Measurements from ENCODE around the gene MLLT1. TPM values are rescaled to one million over a fixed set of nuclear protein-coding genes. Genes with fewer than 3 reads are reported as not detected.

MLLT1 gene
- total RNA-seq, 1 experiment from 2014 or later = 60.0 TPM

DNA sequence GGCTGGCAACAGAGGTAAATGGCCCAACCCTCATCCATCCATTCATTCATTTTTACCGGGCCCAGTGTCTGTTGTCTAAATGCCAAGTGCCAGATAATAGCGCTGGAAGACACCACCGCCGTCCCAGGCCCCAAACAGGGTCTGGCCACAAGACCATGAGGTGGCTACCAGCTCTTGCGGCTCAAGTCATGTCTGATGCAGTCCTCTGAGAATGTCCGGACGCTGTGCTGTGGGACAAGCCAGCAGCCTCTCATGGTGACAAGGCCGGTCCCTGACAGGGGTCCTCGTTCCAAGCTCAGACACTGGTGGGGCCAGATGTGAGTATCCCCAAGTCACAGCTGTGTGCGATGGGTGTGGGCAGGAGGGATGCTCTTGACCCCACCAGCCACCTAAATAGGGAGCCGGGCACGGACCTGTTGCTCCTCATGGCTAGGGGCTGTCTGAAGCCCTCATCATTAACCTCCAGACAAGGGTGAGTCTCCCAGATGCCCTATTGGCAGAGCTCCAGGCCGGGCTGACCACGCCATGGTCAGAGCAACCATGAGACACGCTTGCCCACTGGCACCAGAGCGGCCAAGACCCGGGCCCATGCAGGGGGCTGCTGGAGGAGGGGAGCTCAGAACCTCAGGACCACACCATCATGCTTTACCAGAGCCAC, 58.4 kb downstream of the MLLT1 start:
- no peaks in the 10 kb centered on the region for H3K4me1 ChIP-seq
- ChIA-PET POLR2A (no interaction called here), CTCF (no interaction called here)
- H3K9me3 ChIP-seq = no peaks in the 10 kb centered on the region
- H3K27me3 Mint-ChIP-seq (ENCODE audit: insufficient read depth, unreplicated experiment) = no peaks in the 10 kb centered on the region
- H3K36me3 ChIP-seq (ENCODE audit: control insufficient read depth, insufficient read depth, low read length) = peaks cover 3% of the 10 kb centered on the region
- H3K4me3 Mint-ChIP-seq (ENCODE audit: unreplicated experiment) = no peak overlapping the region
- H3K4me3 ChIP-seq (ENCODE audit: low read depth, low read length) = no peak overlapping the region
- no peak for DNase-seq
- no TSS peak for BruUV-seq (replicated peaks)
- H3K36me3 Mint-ChIP-seq (ENCODE audit: insufficient read depth, unreplicated experiment) = peaks cover 41% of the 10 kb centered on the region
- no peak overlapping the region for H3K27ac Mint-ChIP-seq (ENCODE audit: unreplicated experiment)
- H3K4me1 Mint-ChIP-seq (ENCODE audit: low read depth, unreplicated experiment) = no peaks in the 10 kb centered on the region
- no peaks in the 10 kb centered on the region for H3K27me3 ChIP-seq (replicated peaks; ENCODE audit: control insufficient read depth, insufficient read depth, low read length)
- H3K9me3 Mint-ChIP-seq (ENCODE audit: unreplicated experiment) = no peaks in the 10 kb centered on the region
- intact Hi-C loops (cut with micrococcal nuclease; ENCODE audit: unreplicated experiment) = no loop called here
- TF ChIP-seq, protein P1, sequence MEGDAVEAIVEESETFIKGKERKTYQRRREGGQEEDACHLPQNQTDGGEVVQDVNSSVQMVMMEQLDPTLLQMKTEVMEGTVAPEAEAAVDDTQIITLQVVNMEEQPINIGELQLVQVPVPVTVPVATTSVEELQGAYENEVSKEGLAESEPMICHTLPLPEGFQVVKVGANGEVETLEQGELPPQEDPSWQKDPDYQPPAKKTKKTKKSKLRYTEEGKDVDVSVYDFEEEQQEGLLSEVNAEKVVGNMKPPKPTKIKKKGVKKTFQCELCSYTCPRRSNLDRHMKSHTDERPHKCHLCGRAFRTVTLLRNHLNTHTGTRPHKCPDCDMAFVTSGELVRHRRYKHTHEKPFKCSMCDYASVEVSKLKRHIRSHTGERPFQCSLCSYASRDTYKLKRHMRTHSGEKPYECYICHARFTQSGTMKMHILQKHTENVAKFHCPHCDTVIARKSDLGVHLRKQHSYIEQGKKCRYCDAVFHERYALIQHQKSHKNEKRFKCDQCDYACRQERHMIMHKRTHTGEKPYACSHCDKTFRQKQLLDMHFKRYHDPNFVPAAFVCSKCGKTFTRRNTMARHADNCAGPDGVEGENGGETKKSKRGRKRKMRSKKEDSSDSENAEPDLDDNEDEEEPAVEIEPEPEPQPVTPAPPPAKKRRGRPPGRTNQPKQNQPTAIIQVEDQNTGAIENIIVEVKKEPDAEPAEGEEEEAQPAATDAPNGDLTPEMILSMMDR (IDR thresholded peaks at IDR 0.05; ENCODE audit: insufficient read depth in 1 of 2, low read depth in 1 of 2, low read length in 1 of 2, severe bottlenecking in 1 of 2, unreplicated experiment in 1 of 2) = no peak

DNA sequence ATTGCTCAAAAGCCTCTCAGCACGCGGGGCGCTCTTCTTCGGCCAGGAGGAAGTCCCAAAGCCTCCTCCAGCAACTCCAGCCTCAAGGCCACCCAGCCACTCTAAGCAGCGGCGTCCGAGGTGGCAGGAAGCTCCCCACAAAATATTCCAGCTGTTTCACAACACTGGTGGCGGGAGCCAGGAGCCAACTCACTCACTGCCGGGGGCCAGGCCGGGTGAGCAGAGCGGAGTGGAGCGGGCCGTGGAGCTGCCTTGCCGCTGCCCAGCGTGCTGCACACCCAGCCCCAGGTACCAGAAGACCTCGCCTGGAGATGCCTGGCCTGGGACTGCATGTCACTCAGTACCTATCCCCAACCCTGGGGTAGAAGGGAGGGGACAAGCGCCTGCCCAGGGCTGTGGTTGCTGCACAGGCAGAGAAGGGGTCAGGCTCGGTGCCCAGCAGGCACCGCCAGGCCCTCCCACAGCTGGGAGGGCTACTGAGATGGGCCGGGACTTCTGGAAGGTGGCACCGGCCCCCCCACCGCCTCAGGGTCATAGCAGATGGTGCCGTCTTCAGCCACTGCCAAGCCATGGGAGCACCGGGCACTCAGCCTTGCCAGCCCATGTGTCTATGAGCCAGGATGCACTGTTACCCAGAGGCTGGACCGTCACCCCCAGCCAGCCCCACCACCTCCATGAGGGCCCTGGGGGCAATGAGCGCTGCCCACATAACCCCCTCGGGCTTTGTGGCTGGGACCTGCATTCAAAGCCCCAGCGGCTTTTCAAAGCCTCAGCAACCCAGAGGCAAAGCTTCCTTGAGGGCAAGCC, 59.2 kb downstream of the MLLT1 start:
- no peaks in the 10 kb centered on the region for H3K9me3 Mint-ChIP-seq (ENCODE audit: unreplicated experiment)
- intact Hi-C loops (cut with micrococcal nuclease; ENCODE audit: unreplicated experiment) = no loop called here
- no peak for DNase-seq
- no peaks in the 10 kb centered on the region for H3K4me1 Mint-ChIP-seq (ENCODE audit: low read depth, unreplicated experiment)
- CTCF ChIA-PET = no interaction called here
- Histone ChIP-seq H3K9me3 (no peaks in the 10 kb centered on the region), H3K27me3 (replicated peaks; ENCODE audit: control insufficient read depth, insufficient read depth, low read length) (no peaks in the 10 kb centered on the region), H3K4me3 (ENCODE audit: low read depth, low read length) (no peak overlapping the region), H3K36me3 (ENCODE audit: control insufficient read depth, insufficient read depth, low read length) (peaks cover 3% of the 10 kb centered on the region), H3K4me1 (no peaks in the 10 kb centered on the region)
- H3K4me3 Mint-ChIP-seq (ENCODE audit: unreplicated experiment) = no peak overlapping the region
- no peaks in the 10 kb centered on the region for H3K27me3 Mint-ChIP-seq (ENCODE audit: insufficient read depth, unreplicated experiment)
- BruUV-seq (replicated peaks) = no TSS peak
- H3K27ac Mint-ChIP-seq (ENCODE audit: unreplicated experiment) = no peak overlapping the region
- H3K36me3 Mint-ChIP-seq (ENCODE audit: insufficient read depth, unreplicated experiment) = peaks cover 34% of the 10 kb centered on the region
- TF ChIP-seq, protein P1 (IDR thresholded peaks at IDR 0.05; ENCODE audit: insufficient read depth in 1 of 2, low read depth in 1 of 2, low read length in 1 of 2, severe bottlenecking in 1 of 2, unreplicated experiment in 1 of 2) = no peak
- POLR2A ChIA-PET = no interaction called here

DNA sequence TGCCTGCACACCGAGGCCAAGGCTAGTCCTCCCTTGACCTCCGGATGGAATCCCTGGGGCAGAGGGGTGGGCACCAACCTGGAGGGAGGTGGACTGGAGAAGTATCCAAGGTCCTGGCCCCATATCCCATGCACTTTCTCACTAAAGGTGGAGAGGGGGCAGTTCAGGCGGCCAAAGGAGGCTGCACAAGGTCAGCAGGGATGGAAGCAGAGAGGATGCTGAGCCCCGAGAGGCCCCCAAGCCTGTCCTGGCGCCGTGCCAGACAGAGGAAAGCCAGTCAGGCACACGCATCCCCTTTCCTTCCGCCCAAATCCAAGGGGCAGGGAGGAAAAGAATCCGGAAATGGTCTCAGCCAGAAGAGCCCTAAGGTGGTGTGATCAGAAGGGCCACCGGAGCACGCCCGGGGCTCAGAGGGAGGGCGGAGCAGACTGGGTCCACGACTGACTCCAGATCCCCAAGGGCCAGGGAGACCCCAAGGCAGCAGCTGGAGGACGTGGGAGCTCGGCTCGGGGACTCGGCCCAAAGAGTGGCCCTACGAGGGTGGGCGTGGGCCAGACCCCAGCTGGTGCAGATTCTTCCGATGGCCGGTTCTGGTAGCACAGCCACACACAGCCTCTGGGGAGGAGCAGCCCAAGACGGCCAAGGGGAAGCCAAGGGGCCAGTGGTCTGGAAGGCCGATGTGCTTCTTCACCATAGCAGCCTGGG, 60.0 kb downstream of the MLLT1 start:
- POLR2A ChIA-PET = no interaction called here
- no peaks in the 10 kb centered on the region for H3K9me3 ChIP-seq
- intact Hi-C loops (cut with micrococcal nuclease; ENCODE audit: unreplicated experiment) = no loop called here

More for the DNA sequence above, 60.0 kb downstream of the MLLT1 start:
- no peak for DNase-seq
- TF ChIP-seq, protein P1 (IDR thresholded peaks at IDR 0.05; ENCODE audit: insufficient read depth in 1 of 2, low read depth in 1 of 2, low read length in 1 of 2, severe bottlenecking in 1 of 2, unreplicated experiment in 1 of 2) = no peak
- Mint-ChIP-seq H3K27ac (ENCODE audit: unreplicated experiment) (no peak overlapping the region), H3K27me3 (ENCODE audit: insufficient read depth, unreplicated experiment) (no peaks in the 10 kb centered on the region), H3K4me1 (ENCODE audit: low read depth, unreplicated experiment) (no peaks in the 10 kb centered on the region), H3K9me3 (ENCODE audit: unreplicated experiment) (no peaks in the 10 kb centered on the region), H3K4me3 (ENCODE audit: unreplicated experiment) (no peak overlapping the region), H3K36me3 (ENCODE audit: insufficient read depth, unreplicated experiment) (peaks cover 29% of the 10 kb centered on the region)
- no TSS peak for BruUV-seq (replicated peaks)
- Histone ChIP-seq H3K36me3 (ENCODE audit: control insufficient read depth, insufficient read depth, low read length) (peaks cover 3% of the 10 kb centered on the region), H3K4me3 (ENCODE audit: low read depth, low read length) (no peak overlapping the region), H3K4me1 (no peaks in the 10 kb centered on the region), H3K27me3 (replicated peaks; ENCODE audit: control insufficient read depth, insufficient read depth, low read length) (no peaks in the 10 kb centered on the region)
- CTCF ChIA-PET = no interaction called here

Measured in Caco-2 (cell line).